GM12873 (cell line): ENCODE measurements around the gene AQP12A.

Source experiments
- TF ChIP-seq, protein P1 (sequence below): IDR thresholded peaks from 2 replicates; pipeline ENCODE4 v1.5.1; 2012; ENCODE audit warnings: low read depth, mild to moderate bottlenecking, moderate library complexity, low read length, control low read depth; ENCODE audit not compliant: insufficient read depth; ENCODE audit errors: missing control alignments

AQP12A gene

DNA sequence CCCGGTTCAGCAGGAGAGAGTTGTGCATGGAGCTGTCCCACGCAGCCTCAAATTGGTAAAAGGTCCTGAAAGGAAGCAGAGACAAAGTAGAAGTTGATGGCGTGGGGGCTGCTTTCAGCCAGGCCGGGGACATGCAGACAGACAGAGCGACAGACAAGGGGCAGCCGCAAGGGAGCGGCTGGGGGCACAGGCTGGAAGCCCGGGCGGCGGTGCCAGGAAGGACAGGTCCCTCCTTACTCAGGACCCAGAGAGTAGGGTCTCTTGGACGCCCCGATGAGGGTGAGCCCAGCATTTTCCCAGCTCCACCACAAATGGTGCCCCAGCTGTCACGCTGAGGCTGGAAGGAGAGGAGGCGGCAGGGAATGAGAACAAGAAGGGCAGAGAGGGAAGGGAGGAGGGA is 35.2 kb downstream of the AQP12A start:
- TF ChIP-seq, protein P1, sequence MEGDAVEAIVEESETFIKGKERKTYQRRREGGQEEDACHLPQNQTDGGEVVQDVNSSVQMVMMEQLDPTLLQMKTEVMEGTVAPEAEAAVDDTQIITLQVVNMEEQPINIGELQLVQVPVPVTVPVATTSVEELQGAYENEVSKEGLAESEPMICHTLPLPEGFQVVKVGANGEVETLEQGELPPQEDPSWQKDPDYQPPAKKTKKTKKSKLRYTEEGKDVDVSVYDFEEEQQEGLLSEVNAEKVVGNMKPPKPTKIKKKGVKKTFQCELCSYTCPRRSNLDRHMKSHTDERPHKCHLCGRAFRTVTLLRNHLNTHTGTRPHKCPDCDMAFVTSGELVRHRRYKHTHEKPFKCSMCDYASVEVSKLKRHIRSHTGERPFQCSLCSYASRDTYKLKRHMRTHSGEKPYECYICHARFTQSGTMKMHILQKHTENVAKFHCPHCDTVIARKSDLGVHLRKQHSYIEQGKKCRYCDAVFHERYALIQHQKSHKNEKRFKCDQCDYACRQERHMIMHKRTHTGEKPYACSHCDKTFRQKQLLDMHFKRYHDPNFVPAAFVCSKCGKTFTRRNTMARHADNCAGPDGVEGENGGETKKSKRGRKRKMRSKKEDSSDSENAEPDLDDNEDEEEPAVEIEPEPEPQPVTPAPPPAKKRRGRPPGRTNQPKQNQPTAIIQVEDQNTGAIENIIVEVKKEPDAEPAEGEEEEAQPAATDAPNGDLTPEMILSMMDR: no peak

DNA sequence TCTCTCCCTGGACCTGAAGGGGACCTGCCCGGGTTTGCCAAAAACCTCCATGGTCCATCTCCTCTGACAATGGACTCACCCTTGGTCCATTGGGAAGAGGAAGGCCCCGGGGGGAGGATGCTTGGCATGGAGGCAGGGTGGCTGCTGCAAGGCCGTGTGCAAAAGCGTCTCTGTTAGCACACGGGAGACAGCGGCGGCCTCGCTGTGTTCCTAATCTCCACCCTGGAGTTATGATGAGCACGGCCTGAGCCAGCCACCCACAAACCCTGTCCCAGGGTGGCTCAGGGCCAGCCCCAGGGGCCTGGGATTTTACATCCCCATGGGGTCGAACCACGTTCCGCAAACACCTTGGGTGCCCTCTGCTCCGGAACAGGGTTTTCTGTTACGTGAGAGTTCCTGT is 35.8 kb downstream of the AQP12A start:
- TF ChIP-seq, protein P1: no peak

DNA sequence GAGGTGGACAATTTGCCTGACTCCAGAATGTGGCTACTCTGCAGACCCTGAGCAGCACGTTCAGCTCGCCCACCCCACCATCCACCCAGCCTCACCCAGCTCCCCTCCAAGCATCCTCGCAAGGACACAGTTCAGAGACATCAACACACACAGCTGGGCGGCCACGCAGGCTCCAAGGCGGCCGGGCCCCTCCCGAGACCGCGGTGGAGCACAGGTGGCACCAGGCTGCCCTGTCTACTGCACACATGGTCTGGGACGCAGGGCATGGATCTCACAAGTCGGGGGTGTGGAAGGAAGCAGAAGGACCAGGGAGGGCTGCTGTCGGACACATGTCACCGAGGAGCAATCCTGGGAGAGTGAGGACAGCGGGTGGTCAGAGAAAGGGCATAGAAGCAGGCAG is 36.2 kb downstream of the AQP12A start:
- TF ChIP-seq, protein P1: no peak

DNA sequence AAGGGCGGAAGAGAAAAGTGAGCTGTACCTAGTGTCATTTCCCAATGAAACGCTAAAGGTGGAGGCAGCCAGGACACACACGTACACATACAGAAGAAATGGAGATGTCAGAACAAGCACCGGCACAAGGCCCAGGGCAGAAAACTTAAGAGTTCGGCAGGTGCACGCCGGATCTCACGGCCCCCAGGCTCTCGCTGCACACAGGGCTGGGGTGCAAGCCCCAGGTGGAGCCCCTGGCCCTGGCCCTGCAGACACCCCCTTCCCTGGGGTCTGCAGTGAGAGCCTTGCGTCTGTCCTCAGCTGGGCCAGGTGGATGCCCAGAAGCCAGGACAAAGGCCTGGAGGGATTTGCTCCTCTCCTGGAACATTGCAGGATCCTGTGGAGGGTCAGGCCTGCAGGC is 36.7 kb downstream of the AQP12A start:
- TF ChIP-seq, protein P1: no peak

DNA sequence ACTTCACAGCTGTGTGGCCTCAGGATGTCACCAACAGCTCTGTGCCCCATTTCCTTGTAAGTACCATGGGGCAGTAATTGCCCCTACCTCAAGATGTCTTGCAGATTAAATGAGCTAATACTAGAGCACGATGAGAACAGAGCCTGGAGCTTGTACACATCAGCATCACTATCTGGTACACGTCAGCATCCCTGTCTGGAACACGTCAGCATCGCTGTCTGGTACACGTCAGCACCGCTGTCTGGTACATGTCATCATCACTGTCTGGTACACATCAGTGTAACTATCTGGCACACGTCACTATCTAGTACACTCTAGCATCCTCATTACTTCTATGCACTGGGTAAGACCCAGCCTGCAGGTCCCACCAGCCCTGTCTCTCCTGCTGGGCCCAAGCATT is 37.2 kb downstream of the AQP12A start:
- TF ChIP-seq, protein P1: no peak

DNA sequence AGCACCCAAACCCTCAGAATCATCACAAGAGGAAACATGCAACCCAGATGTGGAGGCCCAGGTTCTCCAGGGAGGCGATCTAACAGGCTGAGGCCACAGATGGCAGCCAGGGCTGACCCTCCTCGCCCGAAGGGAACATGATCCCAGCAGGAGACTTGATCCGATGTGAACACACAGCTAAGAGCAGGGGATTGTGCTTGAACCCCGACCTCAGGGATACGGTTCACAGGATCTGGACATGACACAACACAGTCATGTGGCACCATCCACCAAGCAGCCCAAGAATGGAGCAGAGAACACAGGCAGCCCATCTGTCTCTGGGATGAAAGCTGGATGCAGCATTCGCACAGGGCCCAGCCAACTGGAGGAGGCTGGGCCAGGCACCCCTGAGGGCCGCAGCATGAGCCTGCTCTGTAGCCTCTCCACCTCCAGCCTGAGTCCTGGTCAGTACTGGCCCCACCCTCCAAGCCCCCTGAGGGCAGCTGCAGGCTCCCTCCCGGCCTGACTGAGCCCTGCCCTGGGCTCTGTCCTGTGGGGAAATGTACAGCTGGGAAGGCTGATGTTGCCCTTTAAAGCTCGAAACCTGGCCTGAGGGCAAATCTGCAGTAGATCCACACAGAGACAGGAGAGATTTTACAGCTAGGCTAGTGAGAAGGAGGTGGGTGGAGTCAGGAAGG is 39.0 kb downstream of the AQP12A start:
- TF ChIP-seq, protein P1: no peak

DNA sequence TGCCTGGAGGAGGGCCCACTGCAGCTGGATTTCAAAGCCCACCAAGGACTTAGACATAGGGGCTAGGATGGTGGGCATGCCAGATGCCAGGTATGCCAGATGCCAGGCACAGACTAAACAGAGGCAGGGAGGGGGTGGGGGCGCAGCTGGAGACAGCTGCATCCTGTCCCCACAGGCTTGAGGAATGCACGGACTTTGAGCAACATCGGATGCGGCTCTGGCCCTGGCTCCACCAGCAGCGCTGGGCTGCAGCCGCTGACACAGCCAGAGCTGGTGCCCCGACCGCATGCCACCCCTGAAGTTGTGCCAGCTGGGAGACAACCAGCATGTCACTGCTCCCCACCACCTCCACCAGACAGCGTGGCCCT is 39.5 kb downstream of the AQP12A start:
- TF ChIP-seq, protein P1: no peak
